PC-3 (cell line): ENCODE data around the gene GALNT3. TPM values are rescaled to one million over a fixed set of nuclear protein-coding genes. Genes with fewer than 3 reads are reported as not detected.
A peak's percentile ranks its signal among the peaks of the same experiment; 100 is the strongest.

Experiments
- ATAC-seq: fragments of 200-7000 bp; cut with Tn5 transposase; 2 replicates; pipeline ENCODE4 v1.9.1; 2020; ENCODE audit warnings: mild to moderate bottlenecking, moderate library complexity
- Bru-seq: library from RNA; stranded (reverse); fragments of 400-500 nt; gene quantifications from one replicate; lab custom pipeline; 2021; lab: Mats Ljungman, UMichigan
- BruChase-seq, 2 experiments: library from RNA; stranded (reverse); fragments of 400-500 nt; gene quantifications; one replicate each; lab custom pipeline; 2021; lab: Mats Ljungman, UMichigan
- BruUV-seq: library from RNA; stranded (reverse); fragments of 400-500 nt; replicated peaks from 2 replicates; lab custom pipeline; 2021; lab: Mats Ljungman, UMichigan
- CTCF ChIA-PET: fragments of 300-600 bp; sonication (Branson Sonifier 250); formaldehyde crosslinking; loops from one replicate; lab custom pipeline; 2022; ENCODE audit warnings: antibody characterized with exemption; lab: Charles Lee
- POLR2A ChIA-PET: fragments of 300-600 bp; sonication (Branson Sonifier 250); formaldehyde crosslinking; loops from one replicate; lab custom pipeline; 2022; ENCODE audit warnings: antibody characterized with exemption; ENCODE audit not compliant: unreplicated experiment; lab: Charles Lee
- DNase-seq: peaks from one replicate; pipeline ENCODE4 v3.0.0-alpha.2; 2015
- H2AFZ ChIP-seq: fragments of 300-600 bp; sonication (generic); 2 replicates; pipeline ENCODE4 v1.6.0; 2016; ENCODE audit warnings: antibody characterized with exemption, low read length
- H3F3A ChIP-seq: fragments of 300-600 bp; sonication (generic); one replicate; pipeline ENCODE4 v1.6.0; 2017; ENCODE audit warnings: antibody characterized with exemption, low read length, control low read depth, mild to moderate bottlenecking; ENCODE audit not compliant: unreplicated experiment
- H3K27ac ChIP-seq: fragments of 300-600 bp; sonication (generic); 2 replicates; pipeline ENCODE4 v1.5.1; 2016; ENCODE audit warnings: mild to moderate bottlenecking, low read length
- H3K27me3 ChIP-seq: fragments of 300-600 bp; sonication (generic); 2 replicates; pipeline ENCODE4 v1.6.1; 2016; ENCODE audit warnings: low read length, mixed read lengths
- H3K36me3 ChIP-seq: fragments of 300-600 bp; sonication (generic); 2 replicates; pipeline ENCODE4 v1.6.1; 2016; ENCODE audit warnings: low read depth, mixed run types, low read length, mixed read lengths
- H3K4me1 ChIP-seq: fragments of 300-600 bp; sonication (generic); 2 replicates; pipeline ENCODE4 v1.5.1; 2016; ENCODE audit warnings: low read length; ENCODE audit not compliant: insufficient read depth
- H3K4me2 ChIP-seq: fragments of 300-600 bp; sonication (generic); 2 replicates; pipeline ENCODE4 v1.6.0; 2016; ENCODE audit warnings: low read length
- H3K4me3 ChIP-seq: fragments of 300-600 bp; sonication (generic); 2 replicates; pipeline ENCODE4 v1.5.1; 2016; ENCODE audit warnings: mild to moderate bottlenecking, low read length, mixed read lengths
- H3K79me2 ChIP-seq: fragments of 300-600 bp; sonication (generic); 2 replicates; pipeline ENCODE4 v1.6.1; 2017; ENCODE audit warnings: low read length, mixed read lengths
- H3K9ac ChIP-seq: fragments of 300-600 bp; sonication (generic); 2 replicates; pipeline ENCODE4 v1.6.0; 2016; ENCODE audit warnings: mild to moderate bottlenecking, low read length
- H3K9me2 ChIP-seq: fragments of 300-600 bp; sonication (generic); replicated peaks from 2 replicates; pipeline ENCODE4 v1.6.1; 2016; ENCODE audit warnings: mixed run types, low read length, mixed read lengths
- H3K9me3 ChIP-seq: fragments of 300-600 bp; sonication (generic); 2 replicates; pipeline ENCODE4 v1.6.1; 2016; ENCODE audit warnings: low read length, mixed read lengths
- H4K20me1 ChIP-seq: fragments of 300-600 bp; sonication (generic); 2 replicates; pipeline ENCODE4 v1.6.1; 2016; ENCODE audit warnings: low read length, mixed read lengths
- CTCF ChIP-seq: fragments of 300-600 bp; sonication (generic); conservative IDR thresholded peaks from 2 replicates; pipeline ENCODE4 v1.5.1; 2017; ENCODE audit warnings: antibody characterized with exemption, low read depth, mild to moderate bottlenecking, low read length
- EZH2 ChIP-seq: fragments of 300-600 bp; sonication (generic); IDR thresholded peaks from one replicate; pipeline ENCODE4 v1.6.1; 2017; ENCODE audit warnings: antibody characterized with exemption, mild to moderate bottlenecking, low read length; ENCODE audit not compliant: unreplicated experiment
- EZH2phosphoT487 ChIP-seq: fragments of 300-600 bp; sonication (generic); IDR thresholded peaks from 2 replicates; pipeline ENCODE4 v1.6.1; 2018; ENCODE audit warnings: mild to moderate bottlenecking, antibody characterized with exemption, low read length, borderline replicate concordance
- intact Hi-C: fragments of 100-400 bp; cut with micrococcal nuclease; formaldehyde crosslinking; loops from 2 replicates; pipeline ENCODE4 v1.9.0; 2023
- long read RNA-seq: library from polyadenylated mRNA; unstranded; transcript quantifications from one replicate; pipeline ENCODE4 v2.0.0, GENCODE V29; 2021; ENCODE audit not compliant: unreplicated experiment
- total RNA-seq: library from RNA; depleted of rRNA; stranded (reverse); fragments of >200 nt; gene quantifications from 2 replicates; pipeline ENCODE4 v1.2.3, GENCODE V29; 2014; rRNA removed

Gene GALNT3
- total RNA-seq, result 40.9 and 44.8 TPM in 2 replicates
- percentile 97 among the genes with signal in this experiment for Bru-seq, nascent RNA
- BruChase-seq, experiment 1, labeled RNA remaining after a 6-hour chase, result percentile 91 among the genes with signal in this experiment
- percentile 94 among the genes with signal in this experiment for BruChase-seq, experiment 2, labeled RNA remaining after a 2-hour chase
- long read RNA-seq, transcript GALNT3-201 (11 exons, 3,868 nt), result major isoform, 221 of 298 reads
- long read RNA-seq, partial matches to known transcripts, result 39 of 298 reads
- long read RNA-seq, other reads (novel, unspliced or antisense), result 38 of 298 reads

- Histone ChIP-seq H3K4me1 (peaks cover 42% of the 10 kb centered on the region), H3K4me2 (peak within 1 kb of the TSS; percentile 91), H2AFZ (peak within 1 kb of the TSS; percentile 89), H3K9me3 (no peaks in the 10 kb centered on the region), H4K20me1 (peaks cover 10% of the 10 kb centered on the region; the same call in 1 of the 2 replicates), H3K79me2 (peaks cover 49% of the 10 kb centered on the region), H3K9ac (peak within 1 kb of the TSS; percentile 86), H3K4me3 (peak within 1 kb of the TSS; percentile 81), H3F3A (no peaks in the 10 kb centered on the region), H3K36me3 (0 out of 2 replicates have a peak, but pooled peaks cover 2% of the 10 kb centered on the region), H3K27me3 (no peaks in the 10 kb centered on the region), H3K9me2 (no peaks in the 10 kb centered on the region), H3K27ac (peak within 1 kb of the TSS; percentile 80)
- POLR2A ChIA-PET, result interaction anchor here (0.6 to 2.6 kb wide), 5 partner anchors 16 to 600 kb away, joined by 3 to 11 read pairs (median 7); partner anchors contain the start of gene SCN9A
- ATAC-seq (peak; percentile 62), DNase-seq (peak; percentile 96)
- no TSS peak for BruUV-seq
- CTCF ChIA-PET, result interaction anchor here (0.6 to 1.7 kb wide), 4 partner anchors 16 to 952 kb away, joined by 5 to 24 read pairs (median 6); partner anchors contain the start of gene COBLL1
- TF ChIP-seq CTCF, result no peak
- TF ChIP-seq EZH2, result no peak
- no peak for TF ChIP-seq EZH2phosphoT487
- intact Hi-C loops, result loop anchor here (1.0 to 2.0 kb wide), 5 partner anchors 16 to 387 kb away; partner anchors contain the start of gene TTC21B
Measured at GRCh38 chr2:165793779-165794535, at the start of gene GALNT3. Gene GALNT3, minus strand, starts transcription at chr2:165794247. Its CDS starts 23,547 bp downstream, at chr2:165770700.

- Histone ChIP-seq H3K9me2 (no peaks in the 10 kb centered on the region), H3K27me3 (no peaks in the 10 kb centered on the region), H3K9me3 (no peaks in the 10 kb centered on the region), H3K27ac (no peak overlapping the region), H3K4me3 (no peak overlapping the region), H3K9ac (no peak overlapping the region), H3K79me2 (no peaks in the 10 kb centered on the region), H3K4me2 (no peak overlapping the region), H4K20me1 (no peaks in the 10 kb centered on the region), H3F3A (no peaks in the 10 kb centered on the region), H3K36me3 (no peaks in the 10 kb centered on the region), H3K4me1 (peaks cover 4% of the 10 kb centered on the region; the same call in 1 of the 2 replicates), H2AFZ (no peak overlapping the region)
- intact Hi-C loops, result no loop called here
- CTCF ChIA-PET, result no interaction called here
- ATAC-seq, result no peak
- DNase-seq, result no peak
- POLR2A ChIA-PET, result no interaction called here
- TF ChIP-seq CTCF (no peak), EZH2 (no peak), EZH2phosphoT487 (no peak)
- no TSS peak for BruUV-seq
Measured at GRCh38 chr2:165843351-165843750, 49.3 kb upstream of the GALNT3 start.
